ENCODE measurements around the gene NLRC3.

DNA sequence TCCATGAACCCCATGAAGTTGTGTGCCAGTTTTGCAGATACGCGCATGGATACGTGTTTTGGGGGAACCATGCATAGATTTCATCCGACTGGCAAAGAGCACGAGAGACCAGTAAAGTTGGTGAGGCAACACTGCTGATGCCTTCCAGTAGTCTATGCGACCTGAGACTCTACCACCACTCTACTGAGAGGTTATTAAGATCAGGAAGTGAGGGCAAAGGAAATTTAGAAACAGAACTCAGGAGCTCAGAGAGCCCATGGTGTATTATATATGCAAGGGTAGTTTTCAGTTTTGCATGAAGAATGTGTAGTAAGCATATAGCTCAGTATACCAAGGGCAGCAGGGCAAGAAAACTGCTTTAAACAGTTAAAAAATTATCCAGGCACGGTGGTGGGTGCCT, 30.0 kb upstream of the NLRC3 start:
- TF ChIP-seq POLR2AphosphoS5 (IDR thresholded peaks at IDR 0.05; ENCODE audit: low read depth) (no peak), GABPA (IDR thresholded peaks at IDR 0.05; ENCODE audit: low read depth) (no peak), SPI1 (IDR thresholded peaks at IDR 0.05; ENCODE audit: borderline replicate concordance, low read depth) (no peak)
- TF ChIP-seq, protein P1, sequence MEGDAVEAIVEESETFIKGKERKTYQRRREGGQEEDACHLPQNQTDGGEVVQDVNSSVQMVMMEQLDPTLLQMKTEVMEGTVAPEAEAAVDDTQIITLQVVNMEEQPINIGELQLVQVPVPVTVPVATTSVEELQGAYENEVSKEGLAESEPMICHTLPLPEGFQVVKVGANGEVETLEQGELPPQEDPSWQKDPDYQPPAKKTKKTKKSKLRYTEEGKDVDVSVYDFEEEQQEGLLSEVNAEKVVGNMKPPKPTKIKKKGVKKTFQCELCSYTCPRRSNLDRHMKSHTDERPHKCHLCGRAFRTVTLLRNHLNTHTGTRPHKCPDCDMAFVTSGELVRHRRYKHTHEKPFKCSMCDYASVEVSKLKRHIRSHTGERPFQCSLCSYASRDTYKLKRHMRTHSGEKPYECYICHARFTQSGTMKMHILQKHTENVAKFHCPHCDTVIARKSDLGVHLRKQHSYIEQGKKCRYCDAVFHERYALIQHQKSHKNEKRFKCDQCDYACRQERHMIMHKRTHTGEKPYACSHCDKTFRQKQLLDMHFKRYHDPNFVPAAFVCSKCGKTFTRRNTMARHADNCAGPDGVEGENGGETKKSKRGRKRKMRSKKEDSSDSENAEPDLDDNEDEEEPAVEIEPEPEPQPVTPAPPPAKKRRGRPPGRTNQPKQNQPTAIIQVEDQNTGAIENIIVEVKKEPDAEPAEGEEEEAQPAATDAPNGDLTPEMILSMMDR (IDR thresholded peaks at IDR 0.05; ENCODE audit: insufficient read depth, low read length), result no peak
- TF ChIP-seq, protein P2, sequence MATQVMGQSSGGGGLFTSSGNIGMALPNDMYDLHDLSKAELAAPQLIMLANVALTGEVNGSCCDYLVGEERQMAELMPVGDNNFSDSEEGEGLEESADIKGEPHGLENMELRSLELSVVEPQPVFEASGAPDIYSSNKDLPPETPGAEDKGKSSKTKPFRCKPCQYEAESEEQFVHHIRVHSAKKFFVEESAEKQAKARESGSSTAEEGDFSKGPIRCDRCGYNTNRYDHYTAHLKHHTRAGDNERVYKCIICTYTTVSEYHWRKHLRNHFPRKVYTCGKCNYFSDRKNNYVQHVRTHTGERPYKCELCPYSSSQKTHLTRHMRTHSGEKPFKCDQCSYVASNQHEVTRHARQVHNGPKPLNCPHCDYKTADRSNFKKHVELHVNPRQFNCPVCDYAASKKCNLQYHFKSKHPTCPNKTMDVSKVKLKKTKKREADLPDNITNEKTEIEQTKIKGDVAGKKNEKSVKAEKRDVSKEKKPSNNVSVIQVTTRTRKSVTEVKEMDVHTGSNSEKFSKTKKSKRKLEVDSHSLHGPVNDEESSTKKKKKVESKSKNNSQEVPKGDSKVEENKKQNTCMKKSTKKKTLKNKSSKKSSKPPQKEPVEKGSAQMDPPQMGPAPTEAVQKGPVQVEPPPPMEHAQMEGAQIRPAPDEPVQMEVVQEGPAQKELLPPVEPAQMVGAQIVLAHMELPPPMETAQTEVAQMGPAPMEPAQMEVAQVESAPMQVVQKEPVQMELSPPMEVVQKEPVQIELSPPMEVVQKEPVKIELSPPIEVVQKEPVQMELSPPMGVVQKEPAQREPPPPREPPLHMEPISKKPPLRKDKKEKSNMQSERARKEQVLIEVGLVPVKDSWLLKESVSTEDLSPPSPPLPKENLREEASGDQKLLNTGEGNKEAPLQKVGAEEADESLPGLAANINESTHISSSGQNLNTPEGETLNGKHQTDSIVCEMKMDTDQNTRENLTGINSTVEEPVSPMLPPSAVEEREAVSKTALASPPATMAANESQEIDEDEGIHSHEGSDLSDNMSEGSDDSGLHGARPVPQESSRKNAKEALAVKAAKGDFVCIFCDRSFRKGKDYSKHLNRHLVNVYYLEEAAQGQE (IDR thresholded peaks at IDR 0.05; ENCODE audit: insufficient replicate concordance, low read depth), result no peak

Measured in HL-60 (cell line).